Peyer's patch (tissue), 4 donors: ENCODE data around the gene RABGGTB. TPM values are rescaled to one million over a fixed set of nuclear protein-coding genes. Genes with fewer than 3 reads are reported as not detected.
A peak's percentile ranks its signal among the peaks of the same experiment; 100 is the strongest.

Source experiments
- DNase-seq, 3 donors: peaks; one replicate each; pipeline ENCODE4 v3.0.0-alpha.2; 2017 to 2019
- H3K27ac ChIP-seq, 4 donors: fragments of 200-600 bp; sonication (generic); one replicate each; pipeline ENCODE4 v1.5.1; 2016 to 2019
- H3K27me3 ChIP-seq, 2 donors: fragments of 200-600 bp; sonication (generic); one replicate each; pipeline ENCODE4 v1.5.1; 2019
- H3K36me3 ChIP-seq, 3 donors: fragments of 200-600 bp; sonication (generic); one replicate each; pipeline ENCODE4 v1.5.1; 2016 to 2019
- H3K4me1 ChIP-seq, 4 donors: fragments of 200-600 bp; sonication (generic); one replicate each; pipeline ENCODE4 v1.5.1; 2016 to 2019
- H3K4me3 ChIP-seq, 4 donors: fragments of 200-600 bp; sonication (generic); 1 replicate in 3 of 4; 2 replicates in 1 of 4; pipeline ENCODE4 v1.5.1; 2016 to 2019; ENCODE audit warnings: mild to moderate bottlenecking in 1 of 4
- H3K9me3 ChIP-seq, 4 donors: fragments of 200-600 bp; sonication (generic); one replicate each; pipeline ENCODE4 v1.5.1; 2016 to 2019; ENCODE audit warnings: mild to moderate bottlenecking in 1 of 4
- POLR2A ChIP-seq, 2 donors: fragments of 450-650 bp; IDR thresholded peaks; one replicate each; pipeline ENCODE4 v1.5.1; 2017; ENCODE audit warnings: antibody characterized with exemption in 2 of 2, mild to moderate bottlenecking in 2 of 2, moderate library complexity in 2 of 2
- total RNA-seq, 4 donors: library from RNA; depleted of rRNA; stranded (reverse); fragments of >200 nt; gene quantifications; one replicate each; pipeline ENCODE4 v1.1.0, GENCODE V29; 2016
- TF ChIP-seq, protein P1 (sequence below), 6 experiments: fragments of 450-650 bp in 4 of 6; fragments of 200-600 bp in 2 of 6; sonication (generic) in 1 of 6; IDR thresholded peaks; one replicate each; pipeline ENCODE4 v1.5.1; 2017 to 2019; ENCODE audit warnings: antibody characterized with exemption in 6 of 6, mild to moderate bottlenecking in 3 of 6, moderate library complexity in 1 of 6

Gene RABGGTB
- total RNA-seq, 4 donors from 2014 or later: 50.8 to 67.7 (median 61.7) TPM

- no peak overlapping the region for H3K27ac ChIP-seq
- no peak for TF ChIP-seq POLR2A (IDR thresholded peaks at IDR 0.05)
- TF ChIP-seq, protein P1, sequence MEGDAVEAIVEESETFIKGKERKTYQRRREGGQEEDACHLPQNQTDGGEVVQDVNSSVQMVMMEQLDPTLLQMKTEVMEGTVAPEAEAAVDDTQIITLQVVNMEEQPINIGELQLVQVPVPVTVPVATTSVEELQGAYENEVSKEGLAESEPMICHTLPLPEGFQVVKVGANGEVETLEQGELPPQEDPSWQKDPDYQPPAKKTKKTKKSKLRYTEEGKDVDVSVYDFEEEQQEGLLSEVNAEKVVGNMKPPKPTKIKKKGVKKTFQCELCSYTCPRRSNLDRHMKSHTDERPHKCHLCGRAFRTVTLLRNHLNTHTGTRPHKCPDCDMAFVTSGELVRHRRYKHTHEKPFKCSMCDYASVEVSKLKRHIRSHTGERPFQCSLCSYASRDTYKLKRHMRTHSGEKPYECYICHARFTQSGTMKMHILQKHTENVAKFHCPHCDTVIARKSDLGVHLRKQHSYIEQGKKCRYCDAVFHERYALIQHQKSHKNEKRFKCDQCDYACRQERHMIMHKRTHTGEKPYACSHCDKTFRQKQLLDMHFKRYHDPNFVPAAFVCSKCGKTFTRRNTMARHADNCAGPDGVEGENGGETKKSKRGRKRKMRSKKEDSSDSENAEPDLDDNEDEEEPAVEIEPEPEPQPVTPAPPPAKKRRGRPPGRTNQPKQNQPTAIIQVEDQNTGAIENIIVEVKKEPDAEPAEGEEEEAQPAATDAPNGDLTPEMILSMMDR (IDR thresholded peaks at IDR 0.05): no peak
- no peaks in the 10 kb centered on the region for H3K9me3 ChIP-seq
- no peak overlapping the region for H3K4me3 ChIP-seq
- DNase-seq: no peak
- peaks cover 0 to 41% (median 12%) of the 10 kb centered on the region in 4 donors for H3K4me1 ChIP-seq
- peaks cover 0 to 61% (median 0%) of the 10 kb centered on the region in 3 donors for H3K36me3 ChIP-seq
- H3K27me3 ChIP-seq: no peaks in the 10 kb centered on the region
Measured at GRCh38 chr1:75792091-75792490, 6.0 kb downstream of the RABGGTB start.

DNA sequence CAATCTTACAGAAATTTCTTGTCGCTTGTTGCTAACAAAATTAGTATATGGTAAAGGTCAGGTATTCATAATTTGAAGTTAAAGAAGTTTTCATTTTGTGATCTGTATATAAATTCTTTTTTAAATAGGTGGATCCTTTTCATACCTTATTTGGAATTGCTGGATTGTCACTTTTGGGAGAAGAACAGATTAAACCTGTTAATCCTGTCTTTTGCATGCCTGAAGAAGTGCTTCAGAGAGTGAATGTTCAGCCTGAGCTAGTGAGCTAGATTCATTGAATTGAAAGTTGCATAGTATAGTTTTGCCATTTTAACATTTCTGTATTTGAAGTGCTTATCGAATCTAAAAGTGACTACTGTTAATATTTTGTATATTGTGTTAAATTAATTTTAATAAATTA lies 8.3 kb downstream of the RABGGTB start:
- no peaks in the 10 kb centered on the region for H3K27me3 ChIP-seq
- no peak for TF ChIP-seq POLR2A (IDR thresholded peaks at IDR 0.05)
- TF ChIP-seq, protein P1 (IDR thresholded peaks at IDR 0.05): no peak
- H3K27ac ChIP-seq: no peak overlapping the region
- no peak overlapping the region for H3K4me3 ChIP-seq
- no peaks in the 10 kb centered on the region for H3K9me3 ChIP-seq
- no peak for DNase-seq
- peaks cover 0 to 20% (median 3%) of the 10 kb centered on the region in 4 donors for H3K4me1 ChIP-seq
- H3K36me3 ChIP-seq: peaks cover 0 to 65% (median 0%) of the 10 kb centered on the region in 3 donors

GRCh38 chr1:75795703-75796193 lies 9.7 kb downstream of the RABGGTB start:
- Histone ChIP-seq H3K4me3 (no peak overlapping the region), H3K9me3 (no peaks in the 10 kb centered on the region), H3K4me1 (peaks cover 0 to 7% (median 0%) of the 10 kb centered on the region in 4 donors), H3K27ac (no peak overlapping the region), H3K36me3 (peaks cover 0 to 60% (median 0%) of the 10 kb centered on the region in 3 donors), H3K27me3 (no peaks in the 10 kb centered on the region)
- TF ChIP-seq POLR2A (IDR thresholded peaks at IDR 0.05): no peak
- TF ChIP-seq, protein P1 (IDR thresholded peaks at IDR 0.05): no peak
- DNase-seq: no peak

- Histone ChIP-seq H3K27me3 (no peaks in the 10 kb centered on the region), H3K4me3 (peak within 1 kb of the TSS in 1 of 4 donors; percentile 15), H3K27ac (no peak within 1 kb of the TSS), H3K36me3 (peaks cover 0 to 52% (median 0%) of the 10 kb centered on the region in 3 donors), H3K9me3 (no peaks in the 10 kb centered on the region), H3K4me1 (no peaks in the 10 kb centered on the region)
- TF ChIP-seq POLR2A (IDR thresholded peaks at IDR 0.05): no peak
- TF ChIP-seq, protein P1 (IDR thresholded peaks at IDR 0.05): no peak
- no peak for DNase-seq
Measured at GRCh38 chr1:75796376-75797272, 10.6 kb downstream of the RABGGTB start, which contains the start of gene MSH4. Gene MSH4, plus strand, starts transcription at chr1:75796882. Its CDS starts 104 bp downstream, at chr1:75796986.

- Histone ChIP-seq H3K4me3 (no peak overlapping the region), H3K36me3 (peaks cover 0 to 46% (median 0%) of the 10 kb centered on the region in 3 donors), H3K4me1 (no peaks in the 10 kb centered on the region), H3K9me3 (no peaks in the 10 kb centered on the region), H3K27ac (no peak overlapping the region), H3K27me3 (no peaks in the 10 kb centered on the region)
- no peak for DNase-seq
- TF ChIP-seq POLR2A (IDR thresholded peaks at IDR 0.05): no peak
- TF ChIP-seq, protein P1 (IDR thresholded peaks at IDR 0.05): no peak
Measured at GRCh38 chr1:75797273-75797588, 11.2 kb downstream of the RABGGTB start.
